BJ (cell line): ENCODE data around the gene MPP3. TPM values are rescaled to one million over a fixed set of nuclear protein-coding genes. Genes with fewer than 3 reads are reported as not detected.

Experiments
- CTCF ChIA-PET: fragments of 350-600 bp; formaldehyde crosslinking; extraction: SDS; loops from one replicate; lab custom pipeline; 2021; ENCODE audit warnings: antibody characterized with exemption, inconsistent platforms; lab: Yijun Ruan, JAX
- POLR2A ChIA-PET: fragments of 300-600 bp; sonication (Branson Sonifier 250); formaldehyde crosslinking; extraction: SDS; loops from one replicate; lab custom pipeline; 2021; ENCODE audit warnings: antibody characterized with exemption; lab: Charles Lee
- DNase-seq: peaks from one replicate; pipeline ENCODE4 v3.0.0-alpha.2; 2011; ENCODE audit warnings: low read depth
- H3K27me3 ChIP-seq: 2 replicates; pipeline ENCODE4 v1.6.0; 2011; ENCODE audit warnings: low read length; ENCODE audit not compliant: control insufficient read depth, insufficient read depth
- H3K36me3 ChIP-seq: 2 replicates; pipeline ENCODE4 v1.5.1; 2011; ENCODE audit warnings: low read length; ENCODE audit not compliant: control insufficient read depth, insufficient read depth
- H3K4me3 ChIP-seq: 2 replicates; pipeline ENCODE4 v1.5.1; 2011; ENCODE audit warnings: low read depth, mild to moderate bottlenecking, control low read depth, low read length
- polyA plus RNA-seq: library from polyadenylated mRNA; depleted of rRNA; stranded (reverse); fragments of >200 nt; gene quantifications from 2 replicates; pipeline ENCODE4 v1.2.3, GENCODE V29; 2011
- TF ChIP-seq, protein P1 (sequence below): IDR thresholded peaks from 2 replicates; pipeline ENCODE4 v1.5.1; 2011; ENCODE audit warnings: low read depth, mild to moderate bottlenecking, control low read depth, inconsistent platforms, low read length, moderate library complexity; ENCODE audit not compliant: insufficient read depth

MPP3 gene
- polyA plus RNA-seq, 1 experiment: 7.9 TPM

DNA sequence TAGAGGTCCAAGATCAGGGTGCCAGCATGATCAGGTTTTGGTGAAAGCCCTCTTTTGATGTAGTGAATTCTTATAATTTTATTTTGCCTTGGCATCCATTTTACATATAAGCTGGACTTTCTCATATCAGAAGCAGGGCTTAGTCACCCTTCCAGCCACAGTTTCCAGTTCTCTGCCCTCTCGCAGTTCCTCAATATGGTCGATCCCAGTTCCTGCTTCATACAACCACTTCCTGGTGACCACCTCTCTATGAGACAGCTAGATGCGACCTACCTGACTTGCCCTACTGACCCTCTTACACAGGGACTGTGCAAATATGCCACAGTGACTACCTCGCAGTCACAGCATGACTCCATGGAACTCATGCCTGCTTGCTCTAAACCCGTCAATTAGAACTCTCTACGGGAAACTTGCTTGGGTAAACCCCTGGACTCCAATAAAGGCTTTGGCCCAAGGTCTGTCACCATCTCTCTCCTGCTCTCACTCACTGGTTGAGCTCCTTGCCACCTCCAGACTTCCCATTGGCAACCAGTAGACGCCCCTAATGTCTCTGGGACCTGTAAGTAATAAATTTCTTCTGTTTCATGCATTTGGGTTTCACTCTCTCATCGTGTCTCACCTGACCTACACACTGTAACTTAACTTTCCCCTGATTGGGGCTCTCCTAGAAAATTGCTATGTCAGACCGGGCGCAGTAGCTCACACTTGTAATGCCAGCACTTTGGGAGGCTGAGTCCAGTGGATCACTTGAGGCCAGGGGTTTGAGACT is 35.5 kb upstream of the MPP3 start:
- no peaks in the 10 kb centered on the region for H3K36me3 ChIP-seq
- ChIA-PET POLR2A (no interaction called here), CTCF (interaction anchor here (0.9 to 2.0 kb wide), 3 partner anchors 10 to 75 kb away, joined by 4 to 23 read pairs (median 4); no protein-coding TSS in a partner anchor)
- TF ChIP-seq, protein P1, sequence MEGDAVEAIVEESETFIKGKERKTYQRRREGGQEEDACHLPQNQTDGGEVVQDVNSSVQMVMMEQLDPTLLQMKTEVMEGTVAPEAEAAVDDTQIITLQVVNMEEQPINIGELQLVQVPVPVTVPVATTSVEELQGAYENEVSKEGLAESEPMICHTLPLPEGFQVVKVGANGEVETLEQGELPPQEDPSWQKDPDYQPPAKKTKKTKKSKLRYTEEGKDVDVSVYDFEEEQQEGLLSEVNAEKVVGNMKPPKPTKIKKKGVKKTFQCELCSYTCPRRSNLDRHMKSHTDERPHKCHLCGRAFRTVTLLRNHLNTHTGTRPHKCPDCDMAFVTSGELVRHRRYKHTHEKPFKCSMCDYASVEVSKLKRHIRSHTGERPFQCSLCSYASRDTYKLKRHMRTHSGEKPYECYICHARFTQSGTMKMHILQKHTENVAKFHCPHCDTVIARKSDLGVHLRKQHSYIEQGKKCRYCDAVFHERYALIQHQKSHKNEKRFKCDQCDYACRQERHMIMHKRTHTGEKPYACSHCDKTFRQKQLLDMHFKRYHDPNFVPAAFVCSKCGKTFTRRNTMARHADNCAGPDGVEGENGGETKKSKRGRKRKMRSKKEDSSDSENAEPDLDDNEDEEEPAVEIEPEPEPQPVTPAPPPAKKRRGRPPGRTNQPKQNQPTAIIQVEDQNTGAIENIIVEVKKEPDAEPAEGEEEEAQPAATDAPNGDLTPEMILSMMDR: no peak
- peaks cover 9% of the 10 kb centered on the region for H3K27me3 ChIP-seq
- H3K4me3 ChIP-seq: no peak overlapping the region
- no peak for DNase-seq

DNA sequence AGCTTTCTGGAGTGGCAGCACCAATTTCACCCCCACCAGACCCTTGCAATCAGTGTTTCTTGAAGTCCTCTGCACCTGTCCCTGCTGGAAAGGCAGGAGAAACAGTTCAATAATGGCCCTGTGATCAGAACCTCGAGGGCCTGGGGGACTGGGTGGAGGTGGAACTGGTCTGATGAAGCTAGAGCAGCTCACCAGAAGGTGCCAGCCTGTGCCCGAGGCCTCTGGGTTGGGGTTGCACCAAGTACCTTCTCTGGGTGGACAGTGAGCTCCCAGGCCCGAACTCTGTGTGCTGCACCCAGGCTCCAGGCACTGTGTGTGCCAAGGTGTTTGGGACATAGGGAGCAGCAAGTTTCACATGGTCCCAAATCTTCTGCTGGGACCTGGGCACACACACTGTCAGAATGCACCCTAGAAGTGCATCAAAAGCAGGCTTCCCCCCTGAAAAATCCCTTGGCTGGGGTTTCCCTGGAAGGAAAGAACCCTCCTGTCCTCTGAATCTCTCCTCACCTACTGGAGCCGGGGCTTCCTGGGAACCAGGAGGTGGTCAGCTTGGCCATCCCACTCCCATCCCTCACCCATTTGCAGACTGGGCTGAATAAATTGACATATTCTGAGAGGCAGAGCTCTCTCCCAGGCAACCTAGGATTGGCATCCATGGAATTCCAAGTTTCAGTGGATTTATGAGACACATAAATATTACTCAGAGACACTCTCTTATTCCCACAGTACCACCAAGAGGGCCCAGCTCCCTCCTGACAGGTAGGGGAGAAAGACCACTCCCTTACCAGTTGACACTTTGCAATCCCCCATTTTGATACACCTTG is 31.4 kb upstream of the MPP3 start:
- Histone ChIP-seq H3K4me3 (no peak overlapping the region), H3K36me3 (no peaks in the 10 kb centered on the region), H3K27me3 (peaks cover 12% of the 10 kb centered on the region)
- TF ChIP-seq, protein P1: no peak
- POLR2A ChIA-PET: interaction anchor here (0.6 kb wide), 1 partner anchor 294 kb away, joined by 6 read pairs; no protein-coding TSS in a partner anchor
- no peak for DNase-seq
- CTCF ChIA-PET: interaction anchor here (0.9 to 2.8 kb wide), 3 partner anchors 14 to 18 kb away, joined by 4 to 12 read pairs (median 10); partner anchors contain the start of gene CD300LG

DNA sequence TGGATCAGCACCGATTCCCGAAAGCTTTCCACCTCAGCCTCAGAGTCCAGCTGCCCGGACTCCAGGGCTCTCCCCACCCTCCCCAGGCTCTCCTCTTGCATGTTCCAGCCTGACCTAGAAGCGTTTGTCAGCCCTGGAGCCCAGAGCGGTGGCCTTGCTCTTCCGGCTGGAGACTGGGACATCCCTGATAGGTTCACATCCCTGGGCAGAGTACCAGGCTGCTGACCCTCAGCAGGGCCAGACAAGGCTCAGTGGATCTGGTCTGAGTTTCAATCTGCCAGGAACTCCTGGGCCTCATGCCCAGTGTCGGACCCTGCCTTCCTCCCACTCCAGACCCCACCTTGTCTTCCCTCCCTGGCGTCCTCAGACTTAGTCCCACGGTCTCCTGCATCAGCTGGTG is 29.0 kb upstream of the MPP3 start:
- ChIA-PET POLR2A (no interaction called here), CTCF (interaction anchor here (1.4 to 9.1 kb wide), 2 partner anchors 9 to 16 kb away, joined by 4 to 63 read pairs; partner anchors contain the start of gene CD300LG)
- TF ChIP-seq, protein P1: no peak
- Histone ChIP-seq H3K27me3 (peaks cover 27% of the 10 kb centered on the region), H3K4me3 (no peak overlapping the region), H3K36me3 (no peaks in the 10 kb centered on the region)
- DNase-seq: no peak

DNA sequence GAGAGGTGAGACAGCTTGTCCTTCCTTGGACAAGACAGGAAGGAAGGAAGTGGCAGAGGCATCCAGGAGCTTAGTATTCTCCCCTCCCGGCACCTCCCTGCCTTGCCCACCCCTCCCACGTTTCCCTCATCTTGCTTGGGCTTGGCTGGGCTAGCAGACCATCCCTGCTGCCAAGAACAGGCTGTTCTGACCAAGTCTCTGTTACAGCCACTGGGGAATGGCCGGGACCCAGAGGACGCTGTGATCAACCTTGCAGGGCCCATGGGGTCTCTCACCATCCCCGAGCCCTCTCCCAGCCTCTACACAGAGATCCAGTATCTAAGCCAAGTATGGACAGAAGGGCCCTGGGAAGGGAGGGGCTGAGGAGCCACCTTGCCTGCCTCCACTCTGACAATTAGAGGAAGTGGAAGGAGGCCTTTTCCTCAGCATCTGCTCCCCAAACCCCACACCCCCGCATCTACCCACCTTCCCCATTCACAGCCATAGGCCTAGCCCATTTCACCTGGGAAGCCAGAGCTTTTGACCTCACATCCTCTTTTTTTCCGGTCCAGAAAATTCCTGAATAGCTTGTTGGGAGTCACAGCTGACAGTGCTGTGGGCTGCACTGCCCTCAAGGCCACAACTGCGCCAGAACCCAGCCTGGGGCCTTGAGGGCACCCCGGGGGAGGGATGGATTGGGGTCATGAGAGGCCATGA is 28.1 kb upstream of the MPP3 start:
- Histone ChIP-seq H3K36me3 (no peaks in the 10 kb centered on the region), H3K27me3 (peaks cover 35% of the 10 kb centered on the region), H3K4me3 (no peak overlapping the region)
- ChIA-PET POLR2A (no interaction called here), CTCF (interaction anchor here (0.6 to 9.1 kb wide), 3 partner anchors 8 to 94 kb away, joined by 3 to 63 read pairs (median 4); partner anchors contain the start of gene CD300LG)
- TF ChIP-seq, protein P1: no peak
- DNase-seq: no peak
